ENCODE results near the gene CHI3L1. TPM values are rescaled to one million over a fixed set of nuclear protein-coding genes. Genes with fewer than 3 reads are reported as not detected.
A peak's percentile ranks its signal among the peaks of the same experiment; 100 is the strongest.

CHI3L1 gene
- total RNA-seq, 2 donors from 2014 or later: not detected

DNA sequence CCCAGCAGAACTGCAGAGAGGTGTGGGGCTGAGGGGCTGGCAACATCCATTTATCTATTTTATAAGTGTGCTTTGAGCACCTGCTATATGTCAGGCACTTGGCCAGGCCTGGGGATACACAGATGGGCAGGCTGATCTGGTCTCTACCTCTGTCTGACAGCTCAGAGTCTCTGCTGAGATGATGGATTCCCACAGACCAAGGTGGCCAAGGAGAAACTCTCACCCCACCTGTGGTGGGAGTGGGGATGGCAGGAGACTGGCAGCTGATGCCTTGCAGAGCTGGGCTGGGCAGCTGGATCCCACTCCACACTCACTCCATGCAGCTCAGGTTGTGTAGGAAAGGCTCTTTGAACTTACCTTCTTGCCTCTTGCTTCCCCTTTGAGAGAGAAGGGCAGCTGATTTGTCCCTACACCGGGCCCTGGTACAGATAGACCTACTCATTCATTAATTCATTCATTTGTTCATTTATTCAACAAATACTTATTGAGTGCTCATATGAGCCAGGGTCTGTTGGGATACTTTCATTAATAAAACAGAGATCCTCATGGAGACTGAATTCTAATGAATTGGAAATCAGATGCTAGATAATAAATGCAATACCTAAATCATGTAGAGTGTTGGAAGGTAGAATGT is 50.0 kb downstream of the CHI3L1 start:
- Mint-ChIP-seq H3K27ac (no peak overlapping the region), H3K27me3 (peaks cover 5% of the 10 kb centered on the region), H3K4me3 (no peak overlapping the region), H3K4me1 (no peaks in the 10 kb centered on the region), H3K36me3 (ENCODE audit: low read depth) (no peaks in the 10 kb centered on the region), H3K9me3 (no peaks in the 10 kb centered on the region)
- ATAC-seq (replicated peaks): peak; percentile 12

DNA sequence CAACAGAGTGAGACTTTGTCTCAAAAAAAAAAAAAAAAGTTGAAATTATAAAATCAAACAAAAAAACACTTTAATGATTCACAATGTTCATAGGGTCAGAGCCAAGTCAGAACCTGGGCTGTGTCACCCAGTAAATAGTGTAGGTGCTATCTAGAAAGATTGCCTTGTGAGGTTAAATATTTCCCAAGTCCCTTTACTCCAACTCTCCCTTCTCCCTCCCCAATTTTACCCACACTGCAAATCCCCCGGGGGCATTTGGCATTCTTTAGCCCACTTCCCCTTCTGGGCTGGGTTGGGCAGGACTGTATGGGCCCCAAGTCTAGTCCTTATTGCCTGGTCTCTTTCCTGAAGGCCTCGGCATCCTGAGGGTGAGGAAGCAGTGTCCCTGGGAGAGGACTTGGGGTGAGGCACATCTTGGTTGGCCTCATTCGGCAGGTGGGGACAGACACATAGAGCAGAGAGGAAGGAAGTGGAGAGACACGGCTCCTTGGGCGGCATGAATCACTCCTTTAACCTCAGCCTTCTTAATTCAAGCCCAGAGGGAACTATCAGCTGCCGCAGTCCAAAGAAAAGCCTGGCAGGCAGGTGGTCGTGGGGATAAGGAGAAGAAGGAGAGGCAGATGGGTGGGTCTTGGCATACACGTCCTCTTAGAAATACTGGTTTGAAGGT is 50.7 kb downstream of the CHI3L1 start:
- ATAC-seq (replicated peaks): peak; percentile 82
- Mint-ChIP-seq H3K4me1 (no peaks in the 10 kb centered on the region), H3K27me3 (peaks cover 5% of the 10 kb centered on the region), H3K27ac (no peak overlapping the region), H3K9me3 (no peaks in the 10 kb centered on the region), H3K4me3 (peak overlapping the region; percentile 10), H3K36me3 (ENCODE audit: low read depth) (no peaks in the 10 kb centered on the region)

DNA sequence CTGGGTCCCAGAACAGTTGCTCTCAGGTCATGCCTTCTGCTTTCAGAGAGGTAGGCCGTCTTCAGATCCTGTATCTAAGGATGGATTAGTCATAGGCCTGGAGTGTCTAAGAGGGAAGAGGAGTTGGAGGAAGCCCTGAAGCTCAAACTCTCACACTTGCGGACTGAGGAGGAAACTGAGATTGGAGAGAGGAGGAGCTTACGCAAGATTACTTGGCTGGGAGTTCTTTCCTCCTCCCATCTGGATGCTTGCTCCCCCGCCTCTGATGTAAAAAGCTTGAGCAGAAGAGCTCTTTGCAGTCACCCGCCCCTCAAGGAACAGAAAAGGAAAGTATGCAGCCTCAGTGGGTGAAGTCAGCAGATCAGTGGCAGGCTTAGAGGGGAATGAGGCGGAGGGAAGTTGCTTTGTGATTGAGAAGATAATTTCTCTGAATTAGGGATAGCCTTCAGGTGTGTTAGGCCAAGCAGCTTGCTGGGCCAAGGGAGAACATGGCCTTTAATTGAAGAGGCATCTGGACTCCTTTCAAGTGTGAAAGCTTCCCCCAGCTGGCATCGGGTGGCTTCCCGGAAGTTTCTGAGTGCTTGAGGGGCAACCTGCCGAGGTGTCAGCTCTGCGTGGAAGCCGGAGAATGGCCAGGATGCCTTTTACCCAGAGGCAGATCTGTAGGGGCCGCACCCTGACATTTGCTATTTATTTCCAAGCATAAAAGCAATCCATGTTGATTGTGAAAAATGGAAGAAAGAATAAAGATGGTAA is 52.4 kb downstream of the CHI3L1 start:
- Mint-ChIP-seq H3K4me1 (no peaks in the 10 kb centered on the region), H3K27ac (no peak overlapping the region), H3K4me3 (no peak overlapping the region), H3K27me3 (peaks cover 17% of the 10 kb centered on the region), H3K9me3 (no peaks in the 10 kb centered on the region), H3K36me3 (ENCODE audit: low read depth) (no peaks in the 10 kb centered on the region)
- ATAC-seq (replicated peaks): no peak

DNA sequence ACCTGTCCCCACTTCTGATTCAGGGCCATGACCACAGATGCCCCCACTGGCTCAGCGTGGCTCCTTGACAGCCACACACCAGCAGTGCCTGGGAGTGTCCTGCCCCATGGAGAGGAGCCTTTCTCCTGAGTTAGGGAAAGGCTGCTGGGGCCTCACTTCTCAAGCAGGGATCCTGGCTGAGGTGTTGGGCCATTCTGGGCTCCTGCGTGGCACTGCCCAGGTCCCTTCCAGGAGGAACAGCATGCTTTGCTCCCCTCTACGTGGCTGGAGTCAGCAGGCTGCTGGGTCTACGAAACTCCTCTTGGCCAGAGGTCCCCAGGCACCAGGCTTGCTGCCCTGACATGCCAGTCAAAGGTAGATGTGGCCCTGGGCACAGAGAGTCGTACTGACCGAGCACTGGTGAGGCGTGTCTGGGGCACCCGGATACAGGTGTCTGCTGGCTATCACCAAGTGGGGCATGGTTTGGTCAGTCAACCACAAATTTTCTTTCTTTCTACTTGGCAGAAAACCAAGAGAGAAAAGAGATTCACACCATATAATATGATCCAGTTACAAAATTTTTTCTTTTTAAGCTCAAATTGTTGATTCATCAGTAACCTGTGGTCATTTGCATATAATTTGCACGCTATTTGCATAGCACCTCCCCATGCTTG is 54.8 kb downstream of the CHI3L1 start:
- H3K9me3 Mint-ChIP-seq: no peaks in the 10 kb centered on the region
- peaks cover 7% of the 10 kb centered on the region for H3K4me1 Mint-ChIP-seq
- H3K27me3 Mint-ChIP-seq: peaks cover 26% of the 10 kb centered on the region
- H3K36me3 Mint-ChIP-seq (ENCODE audit: low read depth): no peaks in the 10 kb centered on the region
- H3K27ac Mint-ChIP-seq: no peak overlapping the region
- ATAC-seq (replicated peaks): no peak
- no peak overlapping the region for H3K4me3 Mint-ChIP-seq

DNA sequence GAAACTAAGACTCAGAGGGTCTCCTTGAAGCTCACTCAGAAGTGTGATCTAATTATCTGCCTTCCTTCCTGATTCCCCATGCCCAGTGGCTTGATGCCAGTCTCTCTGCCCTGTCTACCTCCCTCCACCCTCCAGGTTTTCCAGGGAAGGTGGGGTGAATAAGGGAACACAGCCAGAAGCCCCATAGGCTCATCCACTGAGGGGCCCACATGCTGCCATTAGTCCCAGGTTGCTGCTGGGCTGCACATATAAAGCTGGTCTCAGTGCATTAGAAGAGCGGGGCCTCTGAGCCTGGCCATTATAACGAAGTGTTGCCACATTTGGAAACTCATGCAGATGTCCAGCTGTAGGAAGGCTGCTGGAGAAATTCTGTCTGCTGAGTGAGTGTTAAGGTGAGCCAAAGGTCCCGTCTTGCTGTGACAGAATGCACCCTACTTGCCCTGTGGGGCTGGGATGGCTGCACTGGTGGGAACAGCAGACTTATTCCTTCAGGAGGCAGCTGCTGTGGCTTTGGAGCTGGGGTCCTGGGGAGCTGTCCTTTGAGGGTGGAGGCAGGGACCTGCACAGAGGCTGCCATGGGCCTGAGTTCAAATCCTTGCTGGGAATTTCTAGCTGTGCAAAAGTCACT is 56.0 kb downstream of the CHI3L1 start:
- no peaks in the 10 kb centered on the region for H3K9me3 Mint-ChIP-seq
- peaks cover 7% of the 10 kb centered on the region for H3K4me1 Mint-ChIP-seq
- no peak overlapping the region for H3K27ac Mint-ChIP-seq
- no peaks in the 10 kb centered on the region for H3K36me3 Mint-ChIP-seq (ENCODE audit: low read depth)
- H3K27me3 Mint-ChIP-seq: peaks cover 33% of the 10 kb centered on the region
- no peak overlapping the region for H3K4me3 Mint-ChIP-seq
- ATAC-seq (replicated peaks): no peak

DNA sequence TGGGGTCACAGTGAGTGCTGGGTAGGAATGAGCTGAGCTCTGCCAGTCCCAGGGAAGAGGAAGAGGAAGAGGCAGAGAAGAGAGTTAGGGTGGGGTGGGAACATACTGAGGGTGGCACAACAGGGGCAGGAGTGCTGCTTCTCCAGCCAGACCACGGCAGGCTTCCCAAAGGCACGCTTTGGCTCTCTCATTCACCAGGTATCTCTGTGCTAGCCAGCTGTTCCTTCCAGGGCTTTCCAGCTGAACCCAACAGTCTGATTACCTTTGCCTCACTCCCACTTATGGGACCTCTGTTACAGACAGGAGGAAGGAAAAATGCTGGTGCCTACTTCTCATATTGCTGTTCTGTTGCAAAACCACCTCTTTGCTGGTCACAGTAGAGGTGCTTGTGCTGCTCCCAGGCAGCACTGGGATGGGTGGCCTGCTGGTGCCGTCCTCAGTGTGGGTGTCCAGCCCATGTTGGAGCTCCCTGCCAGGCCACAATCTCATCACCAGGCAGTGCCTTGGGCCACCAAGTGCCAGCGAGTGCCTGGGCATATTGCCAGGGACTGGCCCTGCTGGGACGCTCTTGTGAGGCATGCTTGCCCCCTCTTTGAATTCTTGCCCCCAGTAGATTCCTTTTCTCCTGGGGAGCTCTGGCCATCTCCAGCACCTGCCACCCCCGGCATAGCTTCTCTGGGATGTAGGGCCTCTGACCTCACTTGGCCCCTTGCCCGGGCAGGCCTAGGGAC is 56.8 kb downstream of the CHI3L1 start:
- Mint-ChIP-seq H3K27ac (no peak overlapping the region), H3K4me1 (peaks cover 7% of the 10 kb centered on the region), H3K27me3 (peaks cover 39% of the 10 kb centered on the region), H3K9me3 (no peaks in the 10 kb centered on the region), H3K4me3 (no peak overlapping the region), H3K36me3 (ENCODE audit: low read depth) (no peaks in the 10 kb centered on the region)
- no peak for ATAC-seq (replicated peaks)

Other genes with a start within 250 kb of the CHI3L1 start
- gene ADIPOR1, start 228.4 kb downstream of the CHI3L1 start, total RNA-seq: 100 to 1,000 TPM in 1 of 2 donors, 10 to 100 TPM in 1; 71.0 to 102 TPM
- gene CYB5R1, start 219.4 kb downstream of the CHI3L1 start, total RNA-seq: 10 to 100 TPM; 19.6 to 19.7 TPM
- gene TMEM183A, start 179.3 kb downstream of the CHI3L1 start, total RNA-seq: 10 to 100 TPM; 50.1 to 62.6 TPM
- gene PPFIA4, start 160.2 kb downstream of the CHI3L1 start, total RNA-seq: 100 to 1,000 TPM in 1 of 2 donors, 10 to 100 TPM in 1; 38.1 to 244 TPM
- gene MYOG, start 100.7 kb downstream of the CHI3L1 start, total RNA-seq: not detected
- not detected for gene ADORA1, start 59.0 kb downstream of the CHI3L1 start, total RNA-seq
- not detected for gene MYBPH, start 10.9 kb downstream of the CHI3L1 start, total RNA-seq
- 1 to 10 TPM; 2.8 to 6.7 TPM for gene CHIT1, start 43.0 kb upstream of the CHI3L1 start, total RNA-seq
- gene BTG2, start 118.8 kb upstream of the CHI3L1 start, total RNA-seq: 100 to 1,000 TPM in 1 of 2 donors, 10 to 100 TPM in 1; 91.3 to 340 TPM
- gene FMOD, start 164.4 kb upstream of the CHI3L1 start, total RNA-seq: under 1 TPM in 1 of 2 donors, not detected in 1; 0.26 TPM